HepG2 (cell line): ENCODE data around the gene IGFBP6. TPM values are rescaled to one million over a fixed set of nuclear protein-coding genes. Genes with fewer than 3 reads are reported as not detected.

Source experiments
- CEBPG ChIP-seq: IDR thresholded peaks from 2 replicates; pipeline ENCODE4 v1.6.1; 2016
- FOSL2 ChIP-seq: sonication (generic); formaldehyde crosslinking; IDR thresholded peaks from 2 replicates; pipeline ENCODE4 v1.4.0; 2020; ENCODE audit warnings: missing genetic modification reagents
- KLF9 ChIP-seq: IDR thresholded peaks from 2 replicates; pipeline ENCODE4 v1.6.1; 2016; ENCODE audit warnings: low read depth
- NFKBIZ ChIP-seq: IDR thresholded peaks from 2 replicates; pipeline ENCODE4 v1.6.1; 2018; ENCODE audit warnings: missing genetic modification reagents, missing compliant biosample characterization
- PHF8 ChIP-seq: sonication (generic); formaldehyde crosslinking; IDR thresholded peaks from 2 replicates; pipeline ENCODE4 v1.5.0; 2020; ENCODE audit warnings: missing genetic modification reagents
- RXRB ChIP-seq: IDR thresholded peaks from 2 replicates; pipeline ENCODE4 v1.6.1; 2016; ENCODE audit warnings: borderline replicate concordance, missing genetic modification reagents, missing compliant biosample characterization
- SRY ChIP-seq: sonication (generic); formaldehyde crosslinking; IDR thresholded peaks from 2 replicates; pipeline ENCODE4 v1.8.0; 2022; ENCODE audit warnings: mild to moderate bottlenecking, missing genetic modification reagents
- TEAD2 ChIP-seq: sonication (generic); formaldehyde crosslinking; IDR thresholded peaks from 2 replicates; pipeline ENCODE4 v1.9.0; 2021; ENCODE audit warnings: missing genetic modification reagents
- ZMYM2 ChIP-seq: sonication (generic); formaldehyde crosslinking; IDR thresholded peaks from 2 replicates; pipeline ENCODE4 v1.8.0; 2022; ENCODE audit warnings: mild to moderate bottlenecking, missing genetic modification reagents
- ZNF550 ChIP-seq: sonication (generic); formaldehyde crosslinking; IDR thresholded peaks from 2 replicates; pipeline ENCODE4 v1.4.0; 2020; ENCODE audit warnings: mild to moderate bottlenecking, missing genetic modification reagents, borderline replicate concordance
- ZNF598 ChIP-seq: sonication (generic); formaldehyde crosslinking; IDR thresholded peaks from 2 replicates; pipeline ENCODE4 v1.5.1; 2020; ENCODE audit warnings: mild to moderate bottlenecking, missing genetic modification reagents, borderline replicate concordance
- polyA plus RNA-seq, 8 experiments: library from polyadenylated mRNA; depleted of rRNA in 3 of 8; stranded (reverse) in 7 of 8; unstranded in 1 of 8; fragments of >200 nt; fragmentation: Illumina TruSeq in 4 of 8; extraction: Trizol in 4 of 8; gene quantifications; 2 replicates each; pipeline versions ENCODE4 v1.2.1 to v1.2.3, GENCODE V29; 2011 to 2016; ENCODE audit warnings: low read depth in 4 of 8, missing spikeins in 1 of 8, mixed read lengths in 1 of 8; ENCODE audit not compliant: insufficient read depth in 1 of 8
- total RNA-seq, 5 experiments: library from RNA; depleted of rRNA; stranded (reverse); fragments of >200 nt; fragmentation: Illumina TruSeq; extraction: Trizol; gene quantifications; 2 replicates each; pipeline ENCODE4 v1.2.3, GENCODE V29; 2016; ENCODE audit warnings: low read depth in 1 of 5
- TF ChIP-seq, protein P1 (sequence below): sonication (generic); formaldehyde crosslinking; IDR thresholded peaks from 2 replicates; pipeline ENCODE4 v1.5.0; 2020; ENCODE audit warnings: mild to moderate bottlenecking, missing genetic modification reagents
- TF ChIP-seq, protein P2 (sequence below): sonication (generic); formaldehyde crosslinking; IDR thresholded peaks from 2 replicates; pipeline ENCODE4 v1.8.1; 2023; ENCODE audit warnings: mild to moderate bottlenecking, missing genetic modification reagents
- TF ChIP-seq, protein P3 (sequence below): sonication (generic); formaldehyde crosslinking; IDR thresholded peaks from 2 replicates; pipeline ENCODE4 v1.5.0; 2020; ENCODE audit warnings: mild to moderate bottlenecking, missing genetic modification reagents
- TF ChIP-seq, protein P4 (sequence below): conservative IDR thresholded peaks from 2 replicates; pipeline ENCODE4 v1.6.1; 2018; ENCODE audit warnings: missing genetic modification reagents
- TF ChIP-seq, protein P5 (sequence below): sonication (generic); formaldehyde crosslinking; IDR thresholded peaks from 2 replicates; pipeline ENCODE4 v1.5.1; 2020; ENCODE audit warnings: missing genetic modification reagents, mild to moderate bottlenecking, borderline replicate concordance
- TF ChIP-seq, protein P6 (sequence below): sonication (generic); formaldehyde crosslinking; IDR thresholded peaks from 2 replicates; pipeline ENCODE4 v1.8.1; 2023; ENCODE audit warnings: mild to moderate bottlenecking, moderate library complexity, missing genetic modification reagents
- TF ChIP-seq, protein P7 (sequence below): sonication (generic); formaldehyde crosslinking; conservative IDR thresholded peaks from 2 replicates; pipeline ENCODE4 v1.4.0; 2020; ENCODE audit warnings: missing genetic modification reagents

Gene IGFBP6
- total and polyA plus RNA-seq, 2 of the 13 experiments (the other 11 are each of a cell fraction or from before 2014, with no cell fraction given), result 3.9 to 25.2 TPM

DNA sequence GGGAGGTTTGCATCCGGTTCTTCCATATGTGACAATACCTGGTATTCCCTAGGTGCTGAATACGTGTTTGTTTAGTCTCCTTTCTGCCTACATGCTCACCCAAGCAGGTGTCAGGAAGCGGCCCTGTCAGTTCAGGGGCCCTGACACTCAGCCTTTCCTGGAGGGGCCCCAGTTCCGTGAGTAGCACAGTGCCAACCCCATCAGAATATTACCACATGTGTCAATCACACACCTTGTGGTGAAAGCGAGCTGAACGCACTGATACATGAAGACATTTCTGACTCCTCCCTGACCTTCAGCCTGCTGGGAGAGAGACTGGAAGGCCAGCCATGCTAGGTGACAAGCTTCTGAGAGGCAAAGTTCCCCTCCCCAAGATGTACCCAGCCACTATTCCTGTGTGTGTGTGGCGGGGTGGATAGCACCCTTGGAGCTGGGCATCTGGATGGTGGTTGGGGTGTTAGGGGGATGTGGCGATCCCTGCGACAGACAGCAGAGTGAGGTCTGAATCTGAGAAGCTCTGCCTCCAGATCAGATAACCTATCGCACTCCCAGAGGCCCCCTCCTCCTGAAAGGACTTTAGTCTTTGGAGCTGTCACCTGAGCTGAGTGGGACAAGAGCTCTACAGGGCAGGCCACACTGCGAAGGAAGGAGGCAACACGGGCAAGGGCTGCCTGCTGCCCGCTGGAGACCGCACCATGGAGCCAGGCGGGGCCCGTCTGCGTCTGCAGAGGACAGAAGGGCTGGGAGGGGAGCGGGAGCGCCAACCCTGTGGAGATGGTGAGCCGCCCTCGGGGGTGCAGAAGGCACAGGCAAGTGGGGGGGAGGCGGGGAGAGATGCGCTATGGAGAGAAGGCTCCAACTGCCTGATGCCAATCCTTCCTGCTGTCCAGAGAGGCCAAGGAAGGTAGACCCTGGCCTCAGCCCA, 5.7 kb downstream of the IGFBP6 start, which contains the start of gene SOAT2 (continued):
- TF ChIP-seq, protein P1, sequence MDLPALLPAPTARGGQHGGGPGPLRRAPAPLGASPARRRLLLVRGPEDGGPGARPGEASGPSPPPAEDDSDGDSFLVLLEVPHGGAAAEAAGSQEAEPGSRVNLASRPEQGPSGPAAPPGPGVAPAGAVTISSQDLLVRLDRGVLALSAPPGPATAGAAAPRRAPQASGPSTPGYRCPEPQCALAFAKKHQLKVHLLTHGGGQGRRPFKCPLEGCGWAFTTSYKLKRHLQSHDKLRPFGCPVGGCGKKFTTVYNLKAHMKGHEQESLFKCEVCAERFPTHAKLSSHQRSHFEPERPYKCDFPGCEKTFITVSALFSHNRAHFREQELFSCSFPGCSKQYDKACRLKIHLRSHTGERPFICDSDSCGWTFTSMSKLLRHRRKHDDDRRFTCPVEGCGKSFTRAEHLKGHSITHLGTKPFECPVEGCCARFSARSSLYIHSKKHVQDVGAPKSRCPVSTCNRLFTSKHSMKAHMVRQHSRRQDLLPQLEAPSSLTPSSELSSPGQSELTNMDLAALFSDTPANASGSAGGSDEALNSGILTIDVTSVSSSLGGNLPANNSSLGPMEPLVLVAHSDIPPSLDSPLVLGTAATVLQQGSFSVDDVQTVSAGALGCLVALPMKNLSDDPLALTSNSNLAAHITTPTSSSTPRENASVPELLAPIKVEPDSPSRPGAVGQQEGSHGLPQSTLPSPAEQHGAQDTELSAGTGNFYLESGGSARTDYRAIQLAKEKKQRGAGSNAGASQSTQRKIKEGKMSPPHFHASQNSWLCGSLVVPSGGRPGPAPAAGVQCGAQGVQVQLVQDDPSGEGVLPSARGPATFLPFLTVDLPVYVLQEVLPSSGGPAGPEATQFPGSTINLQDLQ (CRISPR knock-in tag), result no peak
- TF ChIP-seq ZNF598 (CRISPR knock-in tag) (no peak), ZMYM2 (no peak), ZNF550 (CRISPR knock-in tag) (no peak), SRY (CRISPR knock-in tag) (no peak), FOSL2 (CRISPR knock-in tag) (no peak; the same call in 1 of the 2 replicates), CEBPG (CRISPR knock-in tag) (peak; percentile 41; the same call in 1 of the 2 replicates), NFKBIZ (CRISPR knock-in tag) (no peak), PHF8 (peak; percentile 36; the same call in 1 of the 2 replicates), RXRB (CRISPR knock-in tag) (peak; percentile 32; the same call in 1 of the 2 replicates), KLF9 (CRISPR knock-in tag) (no peak), TEAD2 (CRISPR knock-in tag) (no peak)
- TF ChIP-seq, protein P2, sequence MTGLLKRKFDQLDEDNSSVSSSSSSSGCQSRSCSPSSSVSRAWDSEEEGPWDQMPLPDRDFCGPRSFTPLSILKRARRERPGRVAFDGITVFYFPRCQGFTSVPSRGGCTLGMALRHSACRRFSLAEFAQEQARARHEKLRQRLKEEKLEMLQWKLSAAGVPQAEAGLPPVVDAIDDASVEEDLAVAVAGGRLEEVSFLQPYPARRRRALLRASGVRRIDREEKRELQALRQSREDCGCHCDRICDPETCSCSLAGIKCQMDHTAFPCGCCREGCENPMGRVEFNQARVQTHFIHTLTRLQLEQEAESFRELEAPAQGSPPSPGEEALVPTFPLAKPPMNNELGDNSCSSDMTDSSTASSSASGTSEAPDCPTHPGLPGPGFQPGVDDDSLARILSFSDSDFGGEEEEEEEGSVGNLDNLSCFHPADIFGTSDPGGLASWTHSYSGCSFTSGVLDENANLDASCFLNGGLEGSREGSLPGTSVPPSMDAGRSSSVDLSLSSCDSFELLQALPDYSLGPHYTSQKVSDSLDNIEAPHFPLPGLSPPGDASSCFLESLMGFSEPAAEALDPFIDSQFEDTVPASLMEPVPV (CRISPR knock-in tag), result no peak
- TF ChIP-seq, protein P3, sequence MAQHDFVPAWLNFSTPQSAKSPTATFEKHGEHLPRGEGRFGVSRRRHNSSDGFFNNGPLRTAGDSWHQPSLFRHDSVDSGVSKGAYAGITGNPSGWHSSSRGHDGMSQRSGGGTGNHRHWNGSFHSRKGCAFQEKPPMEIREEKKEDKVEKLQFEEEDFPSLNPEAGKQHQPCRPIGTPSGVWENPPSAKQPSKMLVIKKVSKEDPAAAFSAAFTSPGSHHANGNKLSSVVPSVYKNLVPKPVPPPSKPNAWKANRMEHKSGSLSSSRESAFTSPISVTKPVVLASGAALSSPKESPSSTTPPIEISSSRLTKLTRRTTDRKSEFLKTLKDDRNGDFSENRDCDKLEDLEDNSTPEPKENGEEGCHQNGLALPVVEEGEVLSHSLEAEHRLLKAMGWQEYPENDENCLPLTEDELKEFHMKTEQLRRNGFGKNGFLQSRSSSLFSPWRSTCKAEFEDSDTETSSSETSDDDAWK (CRISPR knock-in tag), result no peak
- TF ChIP-seq, protein P4, sequence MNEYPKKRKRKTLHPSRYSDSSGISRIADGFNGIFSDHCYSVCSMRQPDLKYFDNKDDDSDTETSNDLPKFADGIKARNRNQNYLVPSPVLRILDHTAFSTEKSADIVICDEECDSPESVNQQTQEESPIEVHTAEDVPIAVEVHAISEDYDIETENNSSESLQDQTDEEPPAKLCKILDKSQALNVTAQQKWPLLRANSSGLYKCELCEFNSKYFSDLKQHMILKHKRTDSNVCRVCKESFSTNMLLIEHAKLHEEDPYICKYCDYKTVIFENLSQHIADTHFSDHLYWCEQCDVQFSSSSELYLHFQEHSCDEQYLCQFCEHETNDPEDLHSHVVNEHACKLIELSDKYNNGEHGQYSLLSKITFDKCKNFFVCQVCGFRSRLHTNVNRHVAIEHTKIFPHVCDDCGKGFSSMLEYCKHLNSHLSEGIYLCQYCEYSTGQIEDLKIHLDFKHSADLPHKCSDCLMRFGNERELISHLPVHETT, result no peak
- TF ChIP-seq, protein P5, sequence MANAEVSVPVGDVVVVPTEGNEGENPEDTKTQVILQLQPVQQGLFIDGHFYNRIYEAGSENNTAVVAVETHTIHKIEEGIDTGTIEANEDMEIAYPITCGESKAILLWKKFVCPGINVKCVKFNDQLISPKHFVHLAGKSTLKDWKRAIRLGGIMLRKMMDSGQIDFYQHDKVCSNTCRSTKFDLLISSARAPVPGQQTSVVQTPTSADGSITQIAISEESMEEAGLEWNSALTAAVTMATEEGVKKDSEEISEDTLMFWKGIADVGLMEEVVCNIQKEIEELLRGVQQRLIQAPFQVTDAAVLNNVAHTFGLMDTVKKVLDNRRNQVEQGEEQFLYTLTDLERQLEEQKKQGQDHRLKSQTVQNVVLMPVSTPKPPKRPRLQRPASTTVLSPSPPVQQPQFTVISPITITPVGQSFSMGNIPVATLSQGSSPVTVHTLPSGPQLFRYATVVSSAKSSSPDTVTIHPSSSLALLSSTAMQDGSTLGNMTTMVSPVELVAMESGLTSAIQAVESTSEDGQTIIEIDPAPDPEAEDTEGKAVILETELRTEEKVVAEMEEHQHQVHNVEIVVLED (CRISPR knock-in tag), result no peak
- TF ChIP-seq, protein P6, sequence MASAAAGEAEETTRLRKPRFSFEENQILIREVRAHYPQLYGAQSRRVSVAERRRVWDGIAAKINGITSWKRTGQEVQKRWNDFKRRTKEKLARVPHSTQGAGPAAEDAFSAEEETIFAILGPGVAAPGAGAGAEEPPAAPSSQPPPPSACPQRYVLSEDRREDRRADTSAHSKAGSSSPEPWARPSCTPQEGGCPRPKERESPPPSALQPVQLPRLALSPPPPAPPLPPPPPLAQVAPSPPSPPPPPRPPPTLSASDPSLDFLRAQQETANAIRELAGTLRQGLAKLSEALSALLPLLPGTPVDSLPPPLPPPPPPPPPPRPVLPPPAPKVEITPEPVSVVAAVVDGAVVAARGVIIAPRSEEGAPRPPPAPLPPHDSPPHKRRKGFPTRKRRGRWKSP (CRISPR knock-in tag), result no peak
- TF ChIP-seq, protein P7, sequence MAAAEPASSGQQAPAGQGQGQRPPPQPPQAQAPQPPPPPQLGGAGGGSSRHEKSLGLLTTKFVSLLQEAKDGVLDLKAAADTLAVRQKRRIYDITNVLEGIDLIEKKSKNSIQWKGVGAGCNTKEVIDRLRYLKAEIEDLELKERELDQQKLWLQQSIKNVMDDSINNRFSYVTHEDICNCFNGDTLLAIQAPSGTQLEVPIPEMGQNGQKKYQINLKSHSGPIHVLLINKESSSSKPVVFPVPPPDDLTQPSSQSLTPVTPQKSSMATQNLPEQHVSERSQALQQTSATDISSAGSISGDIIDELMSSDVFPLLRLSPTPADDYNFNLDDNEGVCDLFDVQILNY (CRISPR knock-in tag), result no peak
